H1 (cell line): ENCODE measurements around the gene PCDH7. TPM values are rescaled to one million over a fixed set of nuclear protein-coding genes. Genes with fewer than 3 reads are reported as not detected.

ENCODE experiments used
- MAFK ChIP-seq: IDR thresholded peaks from 2 replicates; pipeline ENCODE4 v1.6.1; 2012; ENCODE audit warnings: low read depth, mild to moderate bottlenecking, improper control_type of control experiment, low read length
- POLR2A ChIP-seq, 2 experiments: IDR thresholded peaks; 1 replicate in 1 of 2; 2 replicates in 1 of 2; pipeline ENCODE4 v1.6.1; 2011; ENCODE audit warnings: low read depth in 2 of 2, low read length in 2 of 2, mild to moderate bottlenecking in 2 of 2; ENCODE audit errors: control extremely low read depth in 1 of 2
- polyA plus RNA-seq, 7 experiments: library from polyadenylated mRNA; depleted of rRNA in 3 of 7; stranded (reverse) in 5 of 7; unstranded in 2 of 7; fragments of >200 nt in 5 of 7; fragments of 200-250 nt in 2 of 7; gene quantifications; 1 replicate in 5 of 7; 2 replicates in 1 of 7; 4 replicates in 1 of 7; pipeline versions ENCODE4 v1.2.1 to v1.2.3, GENCODE V29; 2011 to 2013; ENCODE audit warnings: missing spikeins in 2 of 7, mixed read lengths in 2 of 7
- total RNA-seq: library from RNA; stranded (reverse); fragmentation: NEBNext Ultra II Directional; extraction: Animal tissue kit (Norgen Biotek cat#: 25700); gene quantifications from 2 replicates; pipeline ENCODE4 v1.2.1, GENCODE V29; 2021
- TF ChIP-seq, protein P1 (sequence below): fragments of 300-600 bp; sonication (generic); IDR thresholded peaks from 2 replicates; pipeline ENCODE4 v1.7.1; 2012; ENCODE audit warnings: low read length, moderate library complexity, mild to moderate bottlenecking, inconsistent platforms; ENCODE audit not compliant: insufficient replicate concordance

The PCDH7 gene
- total and polyA plus RNA-seq, 2 of the 8 experiments (the other 6 are each of a cell fraction or from before 2014, with no cell fraction given): 3.1 to 6.1 TPM

DNA sequence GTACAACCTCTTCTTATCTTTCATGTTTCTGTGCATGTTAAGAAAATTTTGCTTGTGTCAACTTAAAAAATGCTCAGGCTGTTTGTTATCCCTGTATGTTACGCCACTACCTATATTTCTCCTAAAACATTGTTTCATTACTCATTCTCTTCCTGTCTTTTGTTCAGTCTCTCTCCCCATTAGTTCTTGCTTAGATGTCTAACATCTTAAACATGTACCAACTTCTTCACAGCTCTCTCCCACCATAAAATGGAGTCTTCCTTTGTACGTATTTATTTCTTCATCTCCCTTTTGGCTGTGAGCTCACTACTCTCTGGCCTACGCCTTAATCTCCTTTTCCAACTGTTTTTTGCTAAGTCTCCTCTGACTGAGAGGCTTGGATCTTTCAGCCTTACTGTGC, 36.4 kb downstream of the PCDH7 start (continued):
- TF ChIP-seq, protein P1, sequence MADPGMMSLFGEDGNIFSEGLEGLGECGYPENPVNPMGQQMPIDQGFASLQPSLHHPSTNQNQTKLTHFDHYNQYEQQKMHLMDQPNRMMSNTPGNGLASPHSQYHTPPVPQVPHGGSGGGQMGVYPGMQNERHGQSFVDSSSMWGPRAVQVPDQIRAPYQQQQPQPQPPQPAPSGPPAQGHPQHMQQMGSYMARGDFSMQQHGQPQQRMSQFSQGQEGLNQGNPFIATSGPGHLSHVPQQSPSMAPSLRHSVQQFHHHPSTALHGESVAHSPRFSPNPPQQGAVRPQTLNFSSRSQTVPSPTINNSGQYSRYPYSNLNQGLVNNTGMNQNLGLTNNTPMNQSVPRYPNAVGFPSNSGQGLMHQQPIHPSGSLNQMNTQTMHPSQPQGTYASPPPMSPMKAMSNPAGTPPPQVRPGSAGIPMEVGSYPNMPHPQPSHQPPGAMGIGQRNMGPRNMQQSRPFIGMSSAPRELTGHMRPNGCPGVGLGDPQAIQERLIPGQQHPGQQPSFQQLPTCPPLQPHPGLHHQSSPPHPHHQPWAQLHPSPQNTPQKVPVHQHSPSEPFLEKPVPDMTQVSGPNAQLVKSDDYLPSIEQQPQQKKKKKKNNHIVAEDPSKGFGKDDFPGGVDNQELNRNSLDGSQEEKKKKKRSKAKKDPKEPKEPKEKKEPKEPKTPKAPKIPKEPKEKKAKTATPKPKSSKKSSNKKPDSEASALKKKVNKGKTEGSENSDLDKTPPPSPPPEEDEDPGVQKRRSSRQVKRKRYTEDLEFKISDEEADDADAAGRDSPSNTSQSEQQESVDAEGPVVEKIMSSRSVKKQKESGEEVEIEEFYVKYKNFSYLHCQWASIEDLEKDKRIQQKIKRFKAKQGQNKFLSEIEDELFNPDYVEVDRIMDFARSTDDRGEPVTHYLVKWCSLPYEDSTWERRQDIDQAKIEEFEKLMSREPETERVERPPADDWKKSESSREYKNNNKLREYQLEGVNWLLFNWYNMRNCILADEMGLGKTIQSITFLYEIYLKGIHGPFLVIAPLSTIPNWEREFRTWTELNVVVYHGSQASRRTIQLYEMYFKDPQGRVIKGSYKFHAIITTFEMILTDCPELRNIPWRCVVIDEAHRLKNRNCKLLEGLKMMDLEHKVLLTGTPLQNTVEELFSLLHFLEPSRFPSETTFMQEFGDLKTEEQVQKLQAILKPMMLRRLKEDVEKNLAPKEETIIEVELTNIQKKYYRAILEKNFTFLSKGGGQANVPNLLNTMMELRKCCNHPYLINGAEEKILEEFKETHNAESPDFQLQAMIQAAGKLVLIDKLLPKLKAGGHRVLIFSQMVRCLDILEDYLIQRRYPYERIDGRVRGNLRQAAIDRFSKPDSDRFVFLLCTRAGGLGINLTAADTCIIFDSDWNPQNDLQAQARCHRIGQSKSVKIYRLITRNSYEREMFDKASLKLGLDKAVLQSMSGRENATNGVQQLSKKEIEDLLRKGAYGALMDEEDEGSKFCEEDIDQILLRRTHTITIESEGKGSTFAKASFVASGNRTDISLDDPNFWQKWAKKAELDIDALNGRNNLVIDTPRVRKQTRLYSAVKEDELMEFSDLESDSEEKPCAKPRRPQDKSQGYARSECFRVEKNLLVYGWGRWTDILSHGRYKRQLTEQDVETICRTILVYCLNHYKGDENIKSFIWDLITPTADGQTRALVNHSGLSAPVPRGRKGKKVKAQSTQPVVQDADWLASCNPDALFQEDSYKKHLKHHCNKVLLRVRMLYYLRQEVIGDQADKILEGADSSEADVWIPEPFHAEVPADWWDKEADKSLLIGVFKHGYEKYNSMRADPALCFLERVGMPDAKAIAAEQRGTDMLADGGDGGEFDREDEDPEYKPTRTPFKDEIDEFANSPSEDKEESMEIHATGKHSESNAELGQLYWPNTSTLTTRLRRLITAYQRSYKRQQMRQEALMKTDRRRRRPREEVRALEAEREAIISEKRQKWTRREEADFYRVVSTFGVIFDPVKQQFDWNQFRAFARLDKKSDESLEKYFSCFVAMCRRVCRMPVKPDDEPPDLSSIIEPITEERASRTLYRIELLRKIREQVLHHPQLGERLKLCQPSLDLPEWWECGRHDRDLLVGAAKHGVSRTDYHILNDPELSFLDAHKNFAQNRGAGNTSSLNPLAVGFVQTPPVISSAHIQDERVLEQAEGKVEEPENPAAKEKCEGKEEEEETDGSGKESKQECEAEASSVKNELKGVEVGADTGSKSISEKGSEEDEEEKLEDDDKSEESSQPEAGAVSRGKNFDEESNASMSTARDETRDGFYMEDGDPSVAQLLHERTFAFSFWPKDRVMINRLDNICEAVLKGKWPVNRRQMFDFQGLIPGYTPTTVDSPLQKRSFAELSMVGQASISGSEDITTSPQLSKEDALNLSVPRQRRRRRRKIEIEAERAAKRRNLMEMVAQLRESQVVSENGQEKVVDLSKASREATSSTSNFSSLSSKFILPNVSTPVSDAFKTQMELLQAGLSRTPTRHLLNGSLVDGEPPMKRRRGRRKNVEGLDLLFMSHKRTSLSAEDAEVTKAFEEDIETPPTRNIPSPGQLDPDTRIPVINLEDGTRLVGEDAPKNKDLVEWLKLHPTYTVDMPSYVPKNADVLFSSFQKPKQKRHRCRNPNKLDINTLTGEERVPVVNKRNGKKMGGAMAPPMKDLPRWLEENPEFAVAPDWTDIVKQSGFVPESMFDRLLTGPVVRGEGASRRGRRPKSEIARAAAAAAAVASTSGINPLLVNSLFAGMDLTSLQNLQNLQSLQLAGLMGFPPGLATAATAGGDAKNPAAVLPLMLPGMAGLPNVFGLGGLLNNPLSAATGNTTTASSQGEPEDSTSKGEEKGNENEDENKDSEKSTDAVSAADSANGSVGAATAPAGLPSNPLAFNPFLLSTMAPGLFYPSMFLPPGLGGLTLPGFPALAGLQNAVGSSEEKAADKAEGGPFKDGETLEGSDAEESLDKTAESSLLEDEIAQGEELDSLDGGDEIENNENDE: no peak
- no peak for TF ChIP-seq MAFK
- TF ChIP-seq POLR2A (IDR thresholded peaks at IDR 0.05; ENCODE audit: control extremely low read depth in 1 of 2, low read depth in 2 of 2, low read length in 2 of 2): no peak
